ENCODE data around the gene YEATS2.

The YEATS2 gene

GRCh38 chr3:183845090-183845489, 147.5 kb downstream of the YEATS2 start:
- no peak for DNase-seq (ENCODE audit: extremely low read depth, low read depth)
- H3K4me3 ChIP-seq (replicated peaks; ENCODE audit: low read depth, low read length) = no peak overlapping the region
- TF ChIP-seq CTCF (IDR thresholded peaks at IDR 0.05; ENCODE audit: low read depth, low read length, missing control alignments) = no peak

- no peak for TF ChIP-seq CTCF (IDR thresholded peaks at IDR 0.05; ENCODE audit: low read depth, low read length, missing control alignments)
Observed at GRCh38 chr3:183845608-183846288, 148.2 kb downstream of the YEATS2 start.

GRCh38 chr3:183854318-183855035, 156.9 kb downstream of the YEATS2 start:
- H3K4me3 ChIP-seq (replicated peaks; ENCODE audit: low read depth, low read length) = no peak overlapping the region
- TF ChIP-seq CTCF (IDR thresholded peaks at IDR 0.05; ENCODE audit: low read depth, low read length, missing control alignments) = no peak
- no peak for DNase-seq (ENCODE audit: extremely low read depth, low read depth)

More at GRCh38 chr3:183845608-183846288, 148.2 kb downstream of the YEATS2 start:
- no peak for DNase-seq (ENCODE audit: extremely low read depth, low read depth)
- no peak overlapping the region for H3K4me3 ChIP-seq (replicated peaks; ENCODE audit: low read depth, low read length)

- no peak for DNase-seq (ENCODE audit: extremely low read depth, low read depth)
- H3K4me3 ChIP-seq (replicated peaks; ENCODE audit: low read depth, low read length) = no peak overlapping the region
- TF ChIP-seq CTCF (IDR thresholded peaks at IDR 0.05; ENCODE audit: low read depth, low read length, missing control alignments) = no peak
Observed at GRCh38 chr3:183857863-183858262, 160.3 kb downstream of the YEATS2 start.
